KMS-11 (cell line): ENCODE measurements around the gene KRT86.

Experiments
- H2AFZ ChIP-seq: fragments of 200-600 bp; sonication (generic); 2 replicates; pipeline ENCODE4 v1.6.1; 2016; ENCODE audit warnings: antibody characterized with exemption, mixed run types, low read depth
- H3K27ac ChIP-seq: fragments of 200-600 bp; sonication (generic); 2 replicates; pipeline ENCODE4 v1.6.1; 2016; ENCODE audit warnings: mild to moderate bottlenecking, mixed run types
- H3K27me3 ChIP-seq: fragments of 200-600 bp; sonication (generic); 2 replicates; pipeline ENCODE4 v1.6.1; 2017; ENCODE audit warnings: mild to moderate bottlenecking, low read depth, mixed run types, moderate library complexity; ENCODE audit not compliant: insufficient read depth
- H3K36me3 ChIP-seq: fragments of 200-600 bp; sonication (generic); 2 replicates; pipeline ENCODE4 v1.6.1; 2017; ENCODE audit warnings: mild to moderate bottlenecking, mixed run types; ENCODE audit not compliant: insufficient read depth
- H3K4me1 ChIP-seq: fragments of 200-600 bp; sonication (generic); 2 replicates; pipeline ENCODE4 v1.6.1; 2016; ENCODE audit warnings: mild to moderate bottlenecking, low read depth, mixed run types; ENCODE audit not compliant: poor library complexity, severe bottlenecking
- H3K4me2 ChIP-seq: fragments of 200-600 bp; sonication (generic); 2 replicates; pipeline ENCODE4 v1.7.0; 2016; ENCODE audit warnings: mild to moderate bottlenecking, mixed run types
- H3K4me3 ChIP-seq: fragments of 200-600 bp; sonication (generic); IDR thresholded peaks from 2 replicates; pipeline ENCODE4 v1.6.1; 2017; ENCODE audit warnings: low read depth, low read length, mixed read lengths; ENCODE audit not compliant: insufficient read depth
- H3K79me2 ChIP-seq: fragments of 200-600 bp; sonication (generic); 2 replicates; pipeline ENCODE4 v1.6.1; 2016; ENCODE audit warnings: low read depth, mixed run types; ENCODE audit not compliant: insufficient read depth
- H3K9ac ChIP-seq: fragments of 200-600 bp; sonication (generic); 2 replicates; pipeline ENCODE4 v1.6.1; 2016; ENCODE audit warnings: mild to moderate bottlenecking, mixed run types
- H4K20me1 ChIP-seq: fragments of 200-600 bp; sonication (generic); 2 replicates; pipeline ENCODE4 v1.6.1; 2016; ENCODE audit warnings: mild to moderate bottlenecking, mixed run types; ENCODE audit not compliant: insufficient read depth
- CTCF ChIP-seq: fragments of 200-600 bp; sonication (generic); conservative IDR thresholded peaks from 2 replicates; pipeline ENCODE4 v1.6.1; 2017; ENCODE audit warnings: low read depth, mild to moderate bottlenecking, antibody characterized with exemption, low read length, moderate library complexity, mixed read lengths

The KRT86 gene

GRCh38 chr12:52316701-52317100 lies 42.3 kb downstream of the KRT86 start:
- no peaks in the 10 kb centered on the region for H4K20me1 ChIP-seq

GRCh38 chr12:52317468-52318052 lies 43.1 kb downstream of the KRT86 start:
- H3K27me3 ChIP-seq = peaks cover 7% of the 10 kb centered on the region; the same call in 1 of the 2 replicates
- no peak for TF ChIP-seq CTCF

More at GRCh38 chr12:52316701-52317100, 42.3 kb downstream of the KRT86 start:
- no peak overlapping the region for H2AFZ ChIP-seq
- no peak overlapping the region for H3K4me2 ChIP-seq
- H3K79me2 ChIP-seq = no peaks in the 10 kb centered on the region
- H3K27ac ChIP-seq = no peak overlapping the region
- no peaks in the 10 kb centered on the region for H3K36me3 ChIP-seq
- H3K27me3 ChIP-seq = peaks cover 7% of the 10 kb centered on the region; the same call in 1 of the 2 replicates
- no peak for TF ChIP-seq CTCF
- no peak overlapping the region for H3K9ac ChIP-seq
- no peaks in the 10 kb centered on the region for H3K4me1 ChIP-seq
- H3K4me3 ChIP-seq = no peak overlapping the region

GRCh38 chr12:52318241-52318990 lies 44.0 kb downstream of the KRT86 start:
- Histone ChIP-seq H3K4me2 (no peak overlapping the region), H2AFZ (no peak overlapping the region), H3K27ac (no peak overlapping the region), H3K36me3 (no peaks in the 10 kb centered on the region), H4K20me1 (no peaks in the 10 kb centered on the region), H3K27me3 (peaks cover 7% of the 10 kb centered on the region; the same call in 1 of the 2 replicates), H3K79me2 (no peaks in the 10 kb centered on the region), H3K4me1 (no peaks in the 10 kb centered on the region), H3K9ac (no peak overlapping the region), H3K4me3 (no peak overlapping the region)
- 0 out of 2 replicates have a peak, but pooled peaks have one; percentile 11 for TF ChIP-seq CTCF

More at GRCh38 chr12:52317468-52318052, 43.1 kb downstream of the KRT86 start:
- Histone ChIP-seq H3K79me2 (no peaks in the 10 kb centered on the region), H4K20me1 (no peaks in the 10 kb centered on the region), H3K4me2 (no peak overlapping the region), H3K9ac (no peak overlapping the region), H3K27ac (no peak overlapping the region), H2AFZ (no peak overlapping the region), H3K36me3 (no peaks in the 10 kb centered on the region), H3K4me1 (no peaks in the 10 kb centered on the region), H3K4me3 (no peak overlapping the region)

- Histone ChIP-seq H2AFZ (no peak overlapping the region), H3K4me2 (no peak overlapping the region), H3K4me1 (no peaks in the 10 kb centered on the region), H3K36me3 (no peaks in the 10 kb centered on the region), H3K27ac (no peak overlapping the region), H4K20me1 (no peaks in the 10 kb centered on the region), H3K4me3 (no peak overlapping the region), H3K27me3 (peaks cover 7% of the 10 kb centered on the region; the same call in 1 of the 2 replicates), H3K79me2 (no peaks in the 10 kb centered on the region), H3K9ac (no peak overlapping the region)
- TF ChIP-seq CTCF = no peak
Measured at GRCh38 chr12:52319097-52319496, 44.7 kb downstream of the KRT86 start.
